HCEC 1CT (cell line): ENCODE results near the gene SLC29A1.

Source experiments
- DNase-seq: peaks from one replicate; pipeline ENCODE4 v3.0.0-alpha.2; 2017

The SLC29A1 gene

DNA sequence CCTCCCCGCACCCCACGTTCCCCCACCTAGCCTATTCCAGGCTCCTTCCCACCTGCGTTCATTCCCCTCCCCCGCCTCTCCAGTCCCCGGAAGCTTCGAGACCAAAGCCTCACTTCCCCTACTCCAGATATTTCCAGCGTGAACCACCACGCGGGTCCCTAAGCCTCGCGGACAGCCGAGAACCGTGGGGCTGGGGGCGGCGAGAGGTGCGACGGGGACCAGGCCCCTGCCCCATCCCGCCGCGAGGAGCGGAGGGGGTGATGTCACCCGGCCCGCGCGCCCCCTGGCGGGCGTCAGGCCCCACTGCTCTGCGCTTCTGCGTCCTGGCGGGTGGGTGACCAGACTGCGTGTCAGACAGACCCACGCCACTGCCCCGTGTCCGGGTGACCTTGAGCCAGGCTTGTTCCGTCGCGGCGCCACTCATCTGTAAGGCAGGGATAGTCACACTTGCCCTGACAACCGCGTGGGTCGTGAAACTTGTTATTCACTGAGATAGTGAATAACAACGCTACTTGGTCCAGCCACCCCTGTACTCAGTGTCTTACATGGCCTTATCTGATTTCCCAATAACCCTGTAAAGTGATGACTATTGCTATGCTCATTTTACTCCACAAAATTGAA, 14.5 kb downstream of the SLC29A1 start:
- DNase-seq: peak; percentile 60

DNA sequence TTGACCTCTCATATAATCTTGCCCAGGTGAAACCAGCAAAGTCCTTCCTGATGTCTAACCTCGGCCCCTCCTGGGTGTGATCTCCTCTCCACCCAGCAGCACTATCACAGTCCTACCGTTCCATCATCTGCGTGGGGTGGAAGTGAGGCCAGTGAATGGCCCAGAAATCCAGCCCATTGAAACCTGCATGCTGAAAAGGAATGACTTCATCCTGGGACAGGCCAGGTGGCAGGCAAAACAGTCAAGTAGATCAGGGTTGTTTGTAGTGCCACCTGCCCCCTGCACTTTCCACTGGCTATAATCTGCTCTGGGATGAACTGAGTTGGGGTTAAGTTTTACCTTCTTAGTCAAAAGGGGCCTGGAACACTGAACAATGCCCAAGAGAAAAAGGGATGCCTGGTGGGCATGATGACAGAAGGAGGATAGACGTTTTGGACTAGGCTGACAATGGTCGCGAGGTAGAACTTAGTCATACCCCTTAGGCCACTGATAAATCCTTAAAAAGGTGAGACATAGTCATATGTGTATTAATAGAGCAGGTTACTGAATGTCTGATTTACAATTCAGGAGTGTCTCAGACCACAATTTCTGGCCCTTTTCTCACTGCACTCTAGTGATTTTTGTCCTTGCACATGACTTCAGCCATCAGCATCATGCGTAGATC, 15.4 kb downstream of the SLC29A1 start:
- no peak for DNase-seq

DNA sequence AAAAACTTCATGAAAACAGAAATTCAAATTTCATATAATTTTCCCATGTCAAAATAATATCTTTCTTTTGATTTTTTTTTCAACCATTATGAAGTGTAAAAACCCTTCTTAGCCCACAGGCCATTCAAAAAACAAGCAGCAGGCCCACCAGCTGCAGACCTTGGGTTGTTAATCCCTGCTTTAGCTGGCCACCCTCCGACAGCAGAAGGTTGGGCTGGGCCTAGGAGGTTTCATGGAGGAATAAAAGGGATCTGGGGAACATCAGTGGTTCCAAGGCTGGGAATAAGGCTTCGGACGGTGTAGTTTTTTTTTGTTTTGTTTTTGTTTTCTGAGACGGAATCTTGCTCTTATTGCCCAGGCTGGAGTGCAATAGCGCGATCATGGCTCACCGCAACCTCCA, 19.9 kb downstream of the SLC29A1 start:
- DNase-seq: no peak

DNA sequence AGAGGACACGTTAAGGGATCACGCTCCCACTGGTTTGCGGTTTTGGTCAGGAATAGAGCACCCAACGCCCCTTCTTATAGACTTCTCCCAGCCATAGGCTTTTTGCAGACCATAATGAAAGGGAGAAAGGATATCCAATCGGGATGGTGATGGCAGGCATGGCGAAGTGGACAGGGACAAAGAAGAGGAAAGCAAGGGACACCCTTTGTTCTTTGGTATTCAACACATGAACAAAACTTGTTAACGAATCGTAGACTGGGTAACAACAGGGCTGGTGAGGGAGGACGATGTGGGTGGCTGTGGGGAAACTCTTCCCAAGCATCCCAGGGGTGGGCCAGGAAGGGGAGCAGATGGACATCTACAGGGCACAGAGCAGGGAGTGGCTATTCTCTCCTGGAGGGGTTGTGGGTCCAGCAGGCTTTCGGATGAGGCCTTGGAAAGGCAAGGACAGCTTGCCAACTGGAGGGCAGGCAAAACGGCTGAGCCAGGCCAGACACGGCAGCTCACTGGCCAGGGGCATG, 22.1 kb downstream of the SLC29A1 start:
- DNase-seq: no peak

DNA sequence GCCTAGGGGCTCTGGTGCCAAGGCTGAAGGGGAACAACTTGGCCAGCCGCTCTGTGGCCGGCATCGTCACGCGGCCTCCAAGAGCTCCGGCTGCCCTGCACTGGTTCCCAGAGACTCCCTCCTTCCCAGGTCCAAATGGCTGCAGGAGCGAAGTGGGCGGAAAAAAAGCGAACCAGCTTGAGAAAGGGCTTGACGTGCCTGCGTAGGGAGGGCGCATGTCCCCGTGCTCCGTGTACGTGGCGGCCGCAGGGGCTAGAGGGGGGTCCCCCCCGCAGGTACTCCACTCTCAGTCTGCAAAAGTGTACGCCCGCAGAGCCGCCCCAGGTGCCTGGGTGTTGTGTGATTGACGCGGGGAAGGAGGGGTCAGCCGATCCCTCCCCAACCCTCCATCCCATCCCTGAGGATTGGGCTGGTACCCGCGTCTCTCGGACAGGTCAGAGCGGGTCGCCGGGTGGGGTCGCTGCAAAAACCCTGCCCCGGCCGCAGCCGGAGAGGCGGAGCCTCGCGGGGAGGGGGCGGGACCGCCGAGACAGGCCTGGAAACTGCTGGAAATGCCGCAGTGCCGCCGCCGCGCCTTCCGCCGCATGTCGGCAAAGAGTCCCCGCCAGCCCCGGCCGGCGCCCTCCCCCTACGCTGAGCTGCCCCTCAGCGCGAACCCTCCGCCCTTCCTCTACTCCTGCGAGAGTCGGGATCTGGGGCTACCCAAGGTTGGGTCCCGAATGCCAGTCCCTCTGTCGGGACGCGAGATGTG, 22.7 kb downstream of the SLC29A1 start:
- DNase-seq: peak; percentile 81

DNA sequence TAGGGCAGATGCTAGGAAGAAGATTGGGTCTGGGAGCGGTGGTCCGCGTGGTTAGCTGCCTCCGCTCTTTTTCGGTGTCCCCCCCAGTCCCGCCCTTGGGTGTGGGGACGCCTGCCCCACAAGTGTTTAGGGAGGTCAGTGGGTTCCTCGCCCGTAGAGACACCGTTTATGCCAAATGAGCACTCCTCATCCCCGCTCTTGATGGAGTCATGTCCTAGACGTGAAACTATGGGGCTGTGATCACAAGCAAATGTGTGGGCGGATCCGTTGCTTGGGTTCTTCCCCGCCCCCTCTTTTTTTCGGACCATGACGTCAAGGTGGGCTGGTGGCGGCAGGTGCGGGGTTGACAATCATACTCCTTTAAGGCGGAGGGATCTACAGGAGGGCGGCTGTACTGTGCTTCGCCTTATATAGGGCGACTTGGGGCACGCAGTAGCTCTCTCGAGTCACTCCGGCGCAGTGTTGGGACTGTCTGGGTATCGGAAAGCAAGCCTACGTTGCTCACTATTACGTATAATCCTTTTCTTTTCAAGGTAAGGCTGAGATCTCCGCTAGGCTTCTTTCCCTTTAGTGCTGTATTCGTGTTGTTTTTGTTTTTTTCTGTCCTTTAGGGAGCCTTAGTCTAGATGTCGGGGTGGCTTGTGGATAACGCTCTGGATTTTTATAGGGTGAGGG, 23.4 kb downstream of the SLC29A1 start, which contains the start of gene HSP90AB1:
Gene HSP90AB1 (plus strand): TSS at position 439 of the 675 bp plus-strand sequence. CDS start 1,529 bp downstream, outside the sequence.
- DNase-seq: peak; percentile 99

DNA sequence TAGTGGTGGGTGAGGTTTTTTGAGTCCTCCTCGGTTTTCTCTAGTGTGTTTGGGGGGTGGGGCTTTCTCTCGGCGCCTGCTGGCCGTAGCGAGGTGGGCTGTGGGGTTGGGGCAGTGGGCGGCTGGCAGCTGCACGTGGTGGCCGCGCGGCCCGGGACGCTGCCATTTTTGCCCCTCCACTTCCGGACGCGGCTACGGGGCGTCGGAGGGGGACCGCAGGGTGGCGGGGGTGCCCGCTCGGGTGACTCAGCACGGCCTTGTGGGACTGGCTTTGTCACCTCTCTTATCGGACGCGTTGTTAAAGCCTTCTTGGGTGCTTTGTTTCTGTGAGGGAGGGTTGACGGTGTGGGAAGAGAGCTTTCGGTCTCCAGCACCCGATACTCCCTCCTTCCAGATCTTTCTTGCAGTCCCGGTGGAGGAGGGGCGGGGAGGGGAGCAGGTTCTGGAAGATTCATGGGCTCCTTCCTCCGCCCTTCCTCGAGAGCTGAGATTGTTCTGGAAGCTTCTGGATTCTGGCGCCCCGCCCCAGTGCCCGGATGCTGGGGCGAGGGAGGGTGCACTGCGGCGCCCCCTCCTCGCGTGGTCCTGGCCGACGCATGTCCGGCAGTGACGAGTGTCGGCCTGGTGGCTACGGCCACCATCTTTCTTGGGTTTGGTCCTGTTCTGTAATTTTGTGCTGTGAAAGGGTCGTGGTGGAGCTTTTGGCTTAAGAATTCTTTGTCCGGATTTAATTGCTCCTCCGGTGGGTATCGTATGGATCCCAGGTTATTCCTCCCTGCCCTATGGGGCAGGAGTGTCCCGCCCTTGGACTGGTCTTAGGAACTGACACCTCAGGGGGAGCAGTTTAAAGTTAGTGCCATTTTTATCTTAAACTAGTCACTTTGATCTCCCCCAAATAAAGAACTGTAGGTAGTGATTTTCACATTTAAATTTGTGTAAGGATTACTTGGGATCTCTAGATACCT, 24.2 kb downstream of the SLC29A1 start:
- DNase-seq: peak; percentile 27

DNA sequence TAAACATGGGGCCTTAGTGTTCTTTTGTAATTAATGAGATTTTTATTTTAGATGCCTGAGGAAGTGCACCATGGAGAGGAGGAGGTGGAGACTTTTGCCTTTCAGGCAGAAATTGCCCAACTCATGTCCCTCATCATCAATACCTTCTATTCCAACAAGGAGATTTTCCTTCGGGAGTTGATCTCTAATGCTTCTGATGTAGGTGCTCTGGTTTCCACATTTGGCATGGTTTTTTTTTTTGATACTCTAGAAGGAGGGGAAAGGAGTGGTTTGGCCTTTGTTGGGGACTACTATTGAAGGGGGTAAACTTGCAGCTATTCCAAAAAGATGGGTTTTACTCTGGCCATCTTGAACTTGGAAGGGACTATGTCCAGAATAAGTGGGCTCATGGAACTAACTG, 25.2 kb downstream of the SLC29A1 start:
- DNase-seq: no peak

DNA sequence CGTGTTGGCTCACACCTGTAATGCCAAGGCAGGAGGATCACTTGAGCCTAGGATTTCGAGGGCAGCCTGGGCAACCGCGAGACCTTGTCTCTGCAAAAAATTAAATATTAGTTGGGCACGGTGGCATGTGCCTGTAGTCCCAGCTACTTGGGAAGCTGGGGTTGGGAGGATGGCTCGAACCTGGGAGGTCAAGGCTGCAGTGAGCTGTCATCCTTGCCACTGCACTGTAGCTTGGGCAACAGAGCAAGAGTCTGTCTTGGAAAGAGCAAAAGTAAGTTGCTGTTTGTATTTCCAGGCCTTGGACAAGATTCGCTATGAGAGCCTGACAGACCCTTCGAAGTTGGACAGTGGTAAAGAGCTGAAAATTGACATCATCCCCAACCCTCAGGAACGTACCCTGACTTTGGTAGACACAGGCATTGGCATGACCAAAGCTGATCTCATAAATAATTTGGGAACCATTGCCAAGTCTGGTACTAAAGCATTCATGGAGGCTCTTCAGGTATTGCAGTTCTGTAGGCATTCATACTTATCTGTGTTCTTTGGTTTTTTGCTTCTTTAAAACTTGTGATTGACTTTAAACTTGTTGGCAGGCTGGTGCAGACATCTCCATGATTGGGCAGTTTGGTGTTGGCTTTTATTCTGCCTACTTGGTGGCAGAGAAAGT, 25.8 kb downstream of the SLC29A1 start:
- DNase-seq: no peak

DNA sequence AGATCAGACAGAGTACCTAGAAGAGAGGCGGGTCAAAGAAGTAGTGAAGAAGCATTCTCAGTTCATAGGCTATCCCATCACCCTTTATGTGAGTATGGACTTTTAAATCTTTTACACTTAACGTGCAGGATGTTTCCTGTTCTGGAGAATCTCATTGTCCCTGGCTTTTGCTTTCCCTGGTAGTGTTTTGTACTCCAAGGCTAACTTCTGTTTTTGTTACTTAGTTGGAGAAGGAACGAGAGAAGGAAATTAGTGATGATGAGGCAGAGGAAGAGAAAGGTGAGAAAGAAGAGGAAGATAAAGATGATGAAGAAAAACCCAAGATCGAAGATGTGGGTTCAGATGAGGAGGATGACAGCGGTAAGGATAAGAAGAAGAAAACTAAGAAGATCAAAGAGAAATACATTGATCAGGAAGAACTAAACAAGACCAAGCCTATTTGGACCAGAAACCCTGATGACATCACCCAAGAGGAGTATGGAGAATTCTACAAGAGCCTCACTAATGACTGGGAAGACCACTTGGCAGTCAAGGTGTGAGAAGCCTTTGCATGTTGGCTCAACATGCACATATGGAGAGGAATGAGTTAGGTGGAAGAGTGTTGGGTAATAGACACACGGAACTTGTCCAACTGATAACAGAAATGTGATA, 26.8 kb downstream of the SLC29A1 start:
- DNase-seq: no peak

DNA sequence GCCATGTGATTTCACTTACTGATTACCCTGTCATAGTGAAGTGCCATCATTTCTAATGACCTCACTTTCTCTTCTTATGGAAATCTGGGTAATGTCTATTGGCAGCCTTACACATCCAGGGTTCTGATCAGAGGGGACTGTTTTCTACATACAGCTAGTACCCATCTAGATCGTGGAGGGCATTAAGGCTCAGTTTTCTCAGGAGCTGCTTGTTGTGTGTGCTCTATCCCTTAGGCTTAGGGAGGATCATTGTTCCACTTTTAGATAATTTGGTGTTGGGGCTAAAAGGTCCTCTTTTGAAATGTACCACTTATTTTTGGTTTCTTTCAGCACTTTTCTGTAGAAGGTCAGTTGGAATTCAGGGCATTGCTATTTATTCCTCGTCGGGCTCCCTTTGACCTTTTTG, 27.3 kb downstream of the SLC29A1 start:
- DNase-seq: no peak

DNA sequence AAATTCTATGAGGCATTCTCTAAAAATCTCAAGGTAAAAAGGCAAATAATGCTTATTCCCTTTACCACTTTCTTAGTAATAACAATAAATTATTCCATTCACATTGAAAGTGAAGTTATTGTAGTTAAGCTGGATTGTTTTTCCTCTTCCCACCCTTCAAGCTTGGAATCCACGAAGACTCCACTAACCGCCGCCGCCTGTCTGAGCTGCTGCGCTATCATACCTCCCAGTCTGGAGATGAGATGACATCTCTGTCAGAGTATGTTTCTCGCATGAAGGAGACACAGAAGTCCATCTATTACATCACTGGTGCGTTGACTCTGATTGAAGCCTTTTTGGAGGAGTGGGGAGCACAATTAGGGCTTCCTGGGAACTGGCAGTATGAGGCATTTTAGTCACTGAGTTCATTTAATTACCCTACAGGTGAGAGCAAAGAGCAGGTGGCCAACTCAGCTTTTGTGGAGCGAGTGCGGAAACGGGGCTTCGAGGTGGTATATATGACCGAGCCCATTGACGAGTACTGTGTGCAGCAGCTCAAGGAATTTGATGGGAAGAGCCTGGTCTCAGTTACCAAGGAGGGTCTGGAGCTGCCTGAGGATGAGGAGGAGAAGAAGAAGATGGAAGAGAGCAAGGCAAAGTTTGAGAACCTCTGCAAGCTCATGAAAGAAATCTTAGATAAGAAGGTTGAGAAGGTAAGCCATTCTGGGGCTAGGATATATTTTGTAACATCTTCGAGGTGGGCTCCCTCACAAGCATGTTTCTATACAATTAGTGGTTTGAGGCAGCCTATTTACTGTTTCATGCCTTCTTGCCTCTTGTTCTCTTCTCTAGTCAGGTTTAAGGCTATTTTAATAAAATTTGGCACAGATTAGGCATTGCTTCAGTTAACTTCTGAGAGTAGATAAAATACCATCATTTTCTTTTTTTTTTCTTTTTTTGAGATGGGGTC, 28.5 kb downstream of the SLC29A1 start:
- DNase-seq: no peak

DNA sequence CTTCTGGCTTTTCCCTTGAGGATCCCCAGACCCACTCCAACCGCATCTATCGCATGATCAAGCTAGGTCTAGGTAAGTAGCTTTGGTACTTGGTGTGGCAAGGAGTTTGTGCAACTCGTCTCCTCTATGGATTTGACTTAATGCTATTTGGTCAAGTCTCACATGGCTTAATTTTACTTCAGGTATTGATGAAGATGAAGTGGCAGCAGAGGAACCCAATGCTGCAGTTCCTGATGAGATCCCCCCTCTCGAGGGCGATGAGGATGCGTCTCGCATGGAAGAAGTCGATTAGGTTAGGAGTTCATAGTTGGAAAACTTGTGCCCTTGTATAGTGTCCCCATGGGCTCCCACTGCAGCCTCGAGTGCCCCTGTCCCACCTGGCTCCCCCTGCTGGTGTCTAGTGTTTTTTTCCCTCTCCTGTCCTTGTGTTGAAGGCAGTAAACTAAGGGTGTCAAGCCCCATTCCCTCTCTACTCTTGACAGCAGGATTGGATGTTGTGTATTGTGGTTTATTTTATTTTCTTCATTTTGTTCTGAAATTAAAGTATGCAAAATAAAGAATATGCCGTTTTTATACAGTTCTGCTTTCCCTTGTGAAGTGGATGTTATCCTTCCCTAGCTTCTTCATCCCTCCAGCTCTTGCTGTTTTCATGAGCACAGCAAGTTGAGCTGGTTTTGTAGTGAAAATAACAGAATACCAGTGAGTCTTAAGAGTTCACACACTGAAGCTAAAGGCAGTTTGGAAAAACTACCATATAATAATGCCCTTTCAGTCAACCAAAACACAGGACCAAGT, 30.1 kb downstream of the SLC29A1 start:
- DNase-seq: peak; percentile 35

DNA sequence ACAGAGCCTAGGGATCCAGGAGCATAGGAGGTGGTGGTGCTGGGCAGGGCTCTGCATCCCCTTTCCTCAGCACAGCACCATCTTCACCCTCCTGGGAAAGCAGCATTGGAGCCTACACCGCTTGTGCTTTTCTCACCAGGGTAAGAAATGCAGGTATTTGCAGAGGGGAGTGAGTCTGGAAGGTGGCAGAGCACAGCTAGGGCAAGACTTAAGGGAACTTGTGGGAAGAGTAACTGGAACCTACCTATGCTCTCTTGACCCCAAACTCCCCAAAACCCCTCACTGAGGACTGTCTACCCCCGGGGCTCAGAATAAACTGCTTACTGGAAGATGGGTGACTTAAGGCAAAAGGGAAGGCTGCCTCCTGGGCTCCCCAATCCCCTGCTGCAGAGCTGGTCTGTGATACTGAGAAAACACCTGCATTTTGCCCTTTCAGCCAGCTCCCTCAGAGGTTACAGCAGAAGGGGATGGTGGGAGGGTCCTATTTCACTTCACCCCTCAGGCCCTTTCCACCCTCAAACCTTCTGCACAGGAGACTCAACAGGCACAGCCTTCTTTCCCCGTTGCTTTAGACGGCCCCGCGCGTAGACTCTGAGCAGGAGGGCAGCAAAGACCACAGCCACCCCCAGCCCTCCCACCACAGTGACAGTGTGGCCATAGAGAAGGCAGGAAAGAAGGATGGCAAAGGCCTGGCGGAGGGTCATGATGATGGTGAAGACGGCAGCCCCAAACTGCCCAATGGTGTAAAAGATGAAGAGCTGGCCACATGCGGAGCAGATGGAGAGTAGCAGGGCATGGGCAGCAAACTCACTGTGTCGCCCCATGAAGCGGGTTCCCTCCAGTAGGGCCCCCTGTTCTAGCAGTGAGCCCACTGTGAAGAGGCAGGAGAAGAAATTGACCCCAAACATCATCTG, 31.1 kb downstream of the SLC29A1 start:
- DNase-seq: no peak

DNA sequence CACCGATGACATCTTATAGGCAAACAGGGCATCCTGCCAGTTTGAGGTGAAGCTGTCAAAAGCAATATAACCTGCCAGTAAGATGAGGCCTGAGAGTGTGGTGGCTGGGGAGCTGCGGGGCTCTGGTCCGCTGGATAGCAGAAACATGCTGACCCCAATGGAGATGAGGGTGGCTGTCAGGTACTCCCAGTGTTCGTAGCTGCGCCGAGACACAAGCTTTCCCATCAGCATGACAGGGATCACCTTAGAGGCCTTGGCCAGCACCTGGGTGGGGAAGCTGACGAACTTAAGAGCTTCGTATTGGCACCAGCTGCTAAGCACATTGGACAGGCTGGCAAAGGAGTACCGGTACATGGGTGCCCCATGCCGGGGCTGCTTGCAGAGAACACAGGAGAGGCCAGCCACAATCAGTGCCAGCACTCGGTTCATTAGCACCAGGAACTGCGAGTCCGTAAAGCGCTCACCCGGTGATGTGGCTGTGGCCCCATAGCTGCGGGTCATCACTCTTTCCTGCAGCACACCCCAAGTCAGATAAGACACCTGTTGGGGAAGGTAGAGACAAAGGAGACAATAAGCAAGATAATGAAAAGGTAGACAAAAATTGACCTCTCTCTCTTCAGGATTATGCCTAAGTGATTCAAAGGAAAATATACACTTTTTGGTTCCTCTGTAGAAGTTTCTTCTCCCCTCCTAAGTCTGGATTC, 31.9 kb downstream of the SLC29A1 start:
- DNase-seq: no peak

DNA sequence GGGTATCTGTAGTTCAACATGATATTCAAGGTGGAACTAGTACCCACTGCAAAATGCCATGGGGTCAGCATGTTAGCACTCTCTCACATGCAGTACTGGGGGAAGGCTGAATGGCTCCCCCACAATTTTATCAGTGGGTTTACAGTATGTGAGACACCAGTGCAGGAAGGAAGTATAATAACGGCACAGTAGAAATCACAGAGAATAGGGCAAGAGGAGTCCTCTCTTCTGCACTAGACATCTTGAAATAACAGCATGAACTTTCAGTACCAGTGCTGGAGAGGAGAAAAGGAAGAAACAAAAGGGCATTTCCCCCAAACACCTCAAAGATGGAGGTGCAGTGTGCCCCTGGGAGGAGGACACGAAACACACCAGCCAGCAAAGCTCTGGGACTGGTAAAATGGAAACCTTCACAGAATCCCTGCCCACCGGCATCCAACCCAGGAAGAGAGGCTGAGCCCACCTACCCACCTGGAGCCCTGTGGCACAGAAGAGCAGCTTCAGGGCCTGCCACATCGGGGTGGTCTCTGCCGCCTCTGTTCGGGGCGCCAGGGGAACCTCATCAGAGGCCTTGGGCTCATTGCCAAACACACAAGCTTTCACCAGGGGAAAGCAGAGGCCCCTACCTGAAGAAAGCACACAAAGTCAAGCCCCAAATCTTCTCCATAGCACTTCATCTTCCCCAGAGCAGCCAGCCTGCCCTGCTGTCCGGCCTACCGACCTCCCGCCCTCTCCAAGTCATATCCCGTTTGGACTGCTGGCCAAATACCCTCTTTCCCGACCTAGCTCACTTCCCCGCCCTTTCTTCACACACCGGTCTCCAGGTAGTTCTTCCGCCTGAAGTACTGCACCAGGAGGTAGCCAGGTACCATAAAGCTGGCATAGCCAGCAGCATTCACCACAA, 32.7 kb downstream of the SLC29A1 start:
- no peak for DNase-seq
